Colonic mucosa (tissue), 4 donors: Measurements from ENCODE around the gene ADAMTSL3. TPM values are rescaled to one million over a fixed set of nuclear protein-coding genes. Genes with fewer than 3 reads are reported as not detected.

ENCODE experiments used
- DNase-seq: peaks from one replicate; pipeline ENCODE4 v3.0.0-alpha.2; 2020
- H3K27ac ChIP-seq: fragments of 200-600 bp; one replicate; pipeline ENCODE4 v1.8.0; 2021
- H3K27me3 ChIP-seq: fragments of 200-600 bp; one replicate; pipeline ENCODE4 v1.8.0; 2021
- H3K36me3 ChIP-seq: fragments of 200-600 bp; one replicate; pipeline ENCODE4 v1.8.0; 2021
- H3K4me1 ChIP-seq: fragments of 200-600 bp; one replicate; pipeline ENCODE4 v1.8.0; 2021; ENCODE audit warnings: mild to moderate bottlenecking
- H3K4me3 ChIP-seq: fragments of 200-600 bp; one replicate; pipeline ENCODE4 v1.8.0; 2021
- H3K9ac ChIP-seq, 2 donors: one replicate each; pipeline ENCODE4 v1.7.0; 2013; ENCODE audit warnings: control low read depth in 2 of 2, low read depth in 2 of 2, low read length in 2 of 2
- H3K9me3 ChIP-seq: fragments of 200-600 bp; one replicate; pipeline ENCODE4 v1.8.0; 2021
- intact Hi-C: fragments of 100-400 bp; cut with DNase I; formaldehyde crosslinking; loops from one replicate; pipeline ENCODE4 v1.14.1; 2022
- total RNA-seq, 2 donors: library from RNA; stranded (reverse); fragmentation: NEBNext Ultra II Directional in 1 of 2; extraction: Animal tissue kit (Norgen Biotek cat#: 25700) in 1 of 2; gene quantifications; one replicate each; pipeline ENCODE4 v1.2.1, GENCODE V29; 2021
- TF ChIP-seq, protein P1 (sequence below): fragments of 200-600 bp; IDR thresholded peaks from one replicate; pipeline ENCODE4 v1.8.0; 2022; ENCODE audit warnings: antibody characterized with exemption, mild to moderate bottlenecking
- donor health status: healthy.
- donor health status: DM: no; HTN: no; CAD: no.
- donor health status: DM: no; HTN: no; CAD: no.

Gene ADAMTSL3
- total RNA-seq, 2 donors from 2014 or later = 0.72 to 4.8 TPM

DNA sequence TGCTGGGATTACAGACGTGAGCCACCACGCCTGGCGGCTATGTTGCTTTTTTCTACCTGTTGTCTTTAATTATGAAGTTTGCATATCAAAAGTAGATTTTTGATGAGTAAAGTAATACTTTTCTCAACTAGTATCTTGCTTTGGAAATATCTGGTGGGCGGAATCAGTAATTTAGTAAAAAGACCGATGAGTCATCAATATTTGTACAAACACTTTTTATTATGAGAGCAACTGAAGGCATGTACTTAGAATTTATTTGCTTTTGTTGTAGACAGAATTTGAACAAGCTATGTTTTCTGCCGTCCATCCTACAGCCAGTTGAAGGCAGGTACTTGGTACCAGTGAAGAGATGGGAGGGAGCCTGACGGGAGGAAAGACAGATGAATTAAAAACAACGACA is 164.7 kb downstream of the ADAMTSL3 start:
- no peak overlapping the region for H3K4me3 ChIP-seq
- TF ChIP-seq, protein P1, sequence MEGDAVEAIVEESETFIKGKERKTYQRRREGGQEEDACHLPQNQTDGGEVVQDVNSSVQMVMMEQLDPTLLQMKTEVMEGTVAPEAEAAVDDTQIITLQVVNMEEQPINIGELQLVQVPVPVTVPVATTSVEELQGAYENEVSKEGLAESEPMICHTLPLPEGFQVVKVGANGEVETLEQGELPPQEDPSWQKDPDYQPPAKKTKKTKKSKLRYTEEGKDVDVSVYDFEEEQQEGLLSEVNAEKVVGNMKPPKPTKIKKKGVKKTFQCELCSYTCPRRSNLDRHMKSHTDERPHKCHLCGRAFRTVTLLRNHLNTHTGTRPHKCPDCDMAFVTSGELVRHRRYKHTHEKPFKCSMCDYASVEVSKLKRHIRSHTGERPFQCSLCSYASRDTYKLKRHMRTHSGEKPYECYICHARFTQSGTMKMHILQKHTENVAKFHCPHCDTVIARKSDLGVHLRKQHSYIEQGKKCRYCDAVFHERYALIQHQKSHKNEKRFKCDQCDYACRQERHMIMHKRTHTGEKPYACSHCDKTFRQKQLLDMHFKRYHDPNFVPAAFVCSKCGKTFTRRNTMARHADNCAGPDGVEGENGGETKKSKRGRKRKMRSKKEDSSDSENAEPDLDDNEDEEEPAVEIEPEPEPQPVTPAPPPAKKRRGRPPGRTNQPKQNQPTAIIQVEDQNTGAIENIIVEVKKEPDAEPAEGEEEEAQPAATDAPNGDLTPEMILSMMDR = no peak
- H3K9ac ChIP-seq = no peak overlapping the region
- no peak overlapping the region for H3K27ac ChIP-seq
- no peaks in the 10 kb centered on the region for H3K9me3 ChIP-seq
- H3K36me3 ChIP-seq = no peaks in the 10 kb centered on the region
- no peaks in the 10 kb centered on the region for H3K4me1 ChIP-seq
- no peak for DNase-seq
- intact Hi-C loops = no loop called here
- no peaks in the 10 kb centered on the region for H3K27me3 ChIP-seq

- no peaks in the 10 kb centered on the region for H3K4me1 ChIP-seq
- intact Hi-C loops = no loop called here
- no peak overlapping the region for H3K27ac ChIP-seq
- no peak overlapping the region for H3K9ac ChIP-seq
- H3K27me3 ChIP-seq = no peaks in the 10 kb centered on the region
- TF ChIP-seq, protein P1 = no peak
- DNase-seq = no peak
- no peaks in the 10 kb centered on the region for H3K36me3 ChIP-seq
- no peak overlapping the region for H3K4me3 ChIP-seq
- no peaks in the 10 kb centered on the region for H3K9me3 ChIP-seq
These were observed 176.5 kb downstream of the ADAMTSL3 start for GRCh38 chr15:83830381-83830780.

- DNase-seq = no peak
- TF ChIP-seq, protein P1 = no peak
- no peak overlapping the region for H3K9ac ChIP-seq
- no peak overlapping the region for H3K27ac ChIP-seq
- H3K4me3 ChIP-seq = no peak overlapping the region
- H3K9me3 ChIP-seq = no peaks in the 10 kb centered on the region
- H3K27me3 ChIP-seq = no peaks in the 10 kb centered on the region
- intact Hi-C loops = no loop called here
- no peaks in the 10 kb centered on the region for H3K4me1 ChIP-seq
- no peaks in the 10 kb centered on the region for H3K36me3 ChIP-seq
These were observed 179.6 kb downstream of the ADAMTSL3 start for GRCh38 chr15:83833569-83833968.

GRCh38 chr15:83835479-83835878 is 181.6 kb downstream of the ADAMTSL3 start:
- intact Hi-C loops = no loop called here
- Histone ChIP-seq H3K9me3 (no peaks in the 10 kb centered on the region), H3K36me3 (no peaks in the 10 kb centered on the region), H3K4me3 (no peak overlapping the region), H3K27me3 (no peaks in the 10 kb centered on the region), H3K27ac (no peak overlapping the region), H3K9ac (no peak overlapping the region), H3K4me1 (no peaks in the 10 kb centered on the region)
- TF ChIP-seq, protein P1 = no peak
- no peak for DNase-seq

DNA sequence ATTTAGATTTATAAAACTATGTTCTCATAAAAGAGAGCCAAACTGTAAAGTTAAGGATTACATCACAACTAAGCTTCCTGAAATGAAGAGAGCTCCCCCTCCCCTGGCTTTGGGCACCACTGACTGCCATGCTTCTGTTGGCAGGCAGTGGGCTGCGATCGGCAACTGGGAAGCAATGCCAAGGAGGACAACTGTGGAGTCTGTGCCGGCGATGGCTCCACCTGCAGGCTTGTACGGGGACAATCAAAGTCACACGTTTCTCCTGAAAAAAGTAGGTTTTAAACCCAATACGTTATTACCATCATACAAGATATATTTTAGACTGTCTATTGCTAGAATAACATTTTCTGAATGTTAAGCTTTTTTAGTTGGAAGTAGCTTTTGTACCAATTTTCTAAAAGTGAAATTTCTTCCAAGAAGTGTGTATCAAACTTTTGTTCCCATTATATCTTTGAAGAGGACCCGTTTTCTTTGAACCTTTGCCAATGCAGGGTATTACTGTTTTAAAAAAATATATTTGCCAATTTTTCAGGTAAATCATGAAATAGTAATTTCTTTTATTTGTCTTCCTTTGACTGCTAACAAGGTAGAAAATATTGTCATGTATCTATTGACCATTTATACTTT is 184.1 kb downstream of the ADAMTSL3 start:
- no peak overlapping the region for H3K4me3 ChIP-seq
- H3K27ac ChIP-seq = no peak overlapping the region
- intact Hi-C loops = no loop called here
- H3K4me1 ChIP-seq = no peaks in the 10 kb centered on the region
- no peak overlapping the region for H3K9ac ChIP-seq
- H3K9me3 ChIP-seq = no peaks in the 10 kb centered on the region
- H3K36me3 ChIP-seq = no peaks in the 10 kb centered on the region
- no peak for DNase-seq
- TF ChIP-seq, protein P1 = no peak
- no peaks in the 10 kb centered on the region for H3K27me3 ChIP-seq
